Measurements from ENCODE around the gene BTAF1. TPM values are rescaled to one million over a fixed set of nuclear protein-coding genes. Genes with fewer than 3 reads are reported as not detected.

The BTAF1 gene
- total RNA-seq, 4 donors from 2014 or later = 33.1 to 72.3 (median 65.1) TPM

- TF ChIP-seq CTCF (IDR thresholded peaks at IDR 0.05) = no peak
- DNase-seq (ENCODE audit: low spot score) (no peak), ATAC-seq (ENCODE audit: low FRiP score) (no peak)
These were observed 8.1 kb downstream of the BTAF1 start for GRCh38 chr10:91931526-91932190.

- DNase-seq (ENCODE audit: low spot score) (no peak), ATAC-seq (ENCODE audit: low FRiP score) (no peak)
- no peak for TF ChIP-seq CTCF (IDR thresholded peaks at IDR 0.05)
These were observed 9.2 kb downstream of the BTAF1 start for GRCh38 chr10:91932737-91933136.

- no peak for TF ChIP-seq CTCF (IDR thresholded peaks at IDR 0.05)
- ATAC-seq (ENCODE audit: low FRiP score) (no peak), DNase-seq (ENCODE audit: low spot score) (no peak)
These were observed 12.3 kb downstream of the BTAF1 start for GRCh38 chr10:91935886-91936285.

GRCh38 chr10:91939653-91940052 lies 16.1 kb downstream of the BTAF1 start:
- TF ChIP-seq CTCF (IDR thresholded peaks at IDR 0.05) = no peak
- DNase-seq (ENCODE audit: low spot score) (no peak), ATAC-seq (ENCODE audit: low FRiP score) (no peak)

- no peak for TF ChIP-seq CTCF (IDR thresholded peaks at IDR 0.05)
- DNase-seq (ENCODE audit: low spot score) (no peak), ATAC-seq (ENCODE audit: low FRiP score) (no peak)
These were observed 17.9 kb downstream of the BTAF1 start for GRCh38 chr10:91941426-91941825.

- no peak for TF ChIP-seq CTCF (IDR thresholded peaks at IDR 0.05)
- DNase-seq (ENCODE audit: low spot score) = no peak
- no peak for ATAC-seq (ENCODE audit: low FRiP score)
These were observed 21.5 kb downstream of the BTAF1 start for GRCh38 chr10:91944880-91945630.
